ENCODE measurements around the gene TPD52L1.

GRCh38 chr6:125121894-125122293, 31.7 kb upstream of the TPD52L1 start:
- TF ChIP-seq, protein P1, sequence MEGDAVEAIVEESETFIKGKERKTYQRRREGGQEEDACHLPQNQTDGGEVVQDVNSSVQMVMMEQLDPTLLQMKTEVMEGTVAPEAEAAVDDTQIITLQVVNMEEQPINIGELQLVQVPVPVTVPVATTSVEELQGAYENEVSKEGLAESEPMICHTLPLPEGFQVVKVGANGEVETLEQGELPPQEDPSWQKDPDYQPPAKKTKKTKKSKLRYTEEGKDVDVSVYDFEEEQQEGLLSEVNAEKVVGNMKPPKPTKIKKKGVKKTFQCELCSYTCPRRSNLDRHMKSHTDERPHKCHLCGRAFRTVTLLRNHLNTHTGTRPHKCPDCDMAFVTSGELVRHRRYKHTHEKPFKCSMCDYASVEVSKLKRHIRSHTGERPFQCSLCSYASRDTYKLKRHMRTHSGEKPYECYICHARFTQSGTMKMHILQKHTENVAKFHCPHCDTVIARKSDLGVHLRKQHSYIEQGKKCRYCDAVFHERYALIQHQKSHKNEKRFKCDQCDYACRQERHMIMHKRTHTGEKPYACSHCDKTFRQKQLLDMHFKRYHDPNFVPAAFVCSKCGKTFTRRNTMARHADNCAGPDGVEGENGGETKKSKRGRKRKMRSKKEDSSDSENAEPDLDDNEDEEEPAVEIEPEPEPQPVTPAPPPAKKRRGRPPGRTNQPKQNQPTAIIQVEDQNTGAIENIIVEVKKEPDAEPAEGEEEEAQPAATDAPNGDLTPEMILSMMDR (IDR thresholded peaks at IDR 0.05; ENCODE audit: low read depth, low read length) = no peak
- no peak for TF ChIP-seq EZH2phosphoT487 (IDR thresholded peaks at IDR 0.05; ENCODE audit: low read depth)

Measured in OCI-LY3 (cell line).